GM21528 (cell line): ENCODE data around the gene PDE8A.
"Not testable (repeated sequence)": the region's sequence is repeated elsewhere in the genome, so short reads cannot be mapped to it uniquely, and the experiment has no call there.

Experiments
- ATAC-seq: cut with Tn5 transposase; IDR thresholded peaks from one replicate; pipeline ENCODE4 v1.9.1; 2021; ENCODE audit warnings: mild to moderate bottlenecking, moderate library complexity; ENCODE audit not compliant: unreplicated experiment, low FRiP score

PDE8A gene

DNA sequence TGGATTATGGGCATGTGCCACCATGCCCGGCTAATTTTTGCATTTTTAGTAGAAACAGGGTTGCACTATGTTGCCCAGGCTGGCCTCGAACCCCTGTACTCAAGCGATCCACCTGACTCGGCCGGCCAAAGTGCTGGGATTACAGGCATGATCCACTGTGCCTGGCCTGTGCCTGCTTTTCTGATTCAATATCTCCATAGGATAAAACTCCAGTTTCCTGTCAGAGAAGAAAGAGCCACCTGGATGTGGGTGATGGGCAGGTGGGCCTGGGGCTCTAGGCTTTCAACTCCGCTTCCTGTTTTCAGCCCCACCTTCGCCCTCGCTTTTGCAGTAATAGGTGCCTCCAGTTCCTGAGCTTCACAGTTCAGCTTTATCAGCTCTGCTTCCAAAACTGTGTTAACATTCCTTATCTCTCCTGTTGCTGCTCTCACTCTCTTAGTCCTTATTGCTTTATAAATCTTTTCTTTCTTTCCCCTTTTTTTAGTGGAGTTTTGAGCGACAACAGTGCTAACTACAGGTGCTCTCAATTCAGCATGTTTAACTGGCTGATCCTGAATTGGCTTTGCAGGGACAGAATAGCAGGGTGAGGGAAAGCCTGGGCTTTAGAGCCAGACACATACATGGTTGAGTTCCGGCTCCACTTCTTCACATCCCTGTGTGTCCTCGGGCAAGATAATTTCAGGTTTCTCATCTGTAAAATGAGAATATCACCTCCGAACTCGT is 21.1 kb upstream of the PDE8A start:
- ATAC-seq: no peak

DNA sequence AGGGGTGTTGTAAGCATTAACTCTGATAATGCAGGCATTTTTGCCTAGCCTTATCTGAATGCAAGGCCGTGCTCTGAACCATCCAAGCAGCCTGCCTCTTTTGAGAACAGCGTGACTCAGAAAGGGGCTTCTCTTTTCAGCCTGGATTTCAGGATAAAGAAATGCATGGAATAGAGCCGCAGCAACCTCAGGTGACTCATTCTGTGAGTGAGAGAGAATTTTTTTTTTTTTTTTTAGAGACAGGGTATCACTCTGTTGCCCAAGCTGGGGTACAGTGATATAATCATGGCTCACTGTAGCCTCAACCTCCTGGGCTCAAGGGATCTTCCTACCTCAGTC is 20.6 kb upstream of the PDE8A start:
- no peak for ATAC-seq

DNA sequence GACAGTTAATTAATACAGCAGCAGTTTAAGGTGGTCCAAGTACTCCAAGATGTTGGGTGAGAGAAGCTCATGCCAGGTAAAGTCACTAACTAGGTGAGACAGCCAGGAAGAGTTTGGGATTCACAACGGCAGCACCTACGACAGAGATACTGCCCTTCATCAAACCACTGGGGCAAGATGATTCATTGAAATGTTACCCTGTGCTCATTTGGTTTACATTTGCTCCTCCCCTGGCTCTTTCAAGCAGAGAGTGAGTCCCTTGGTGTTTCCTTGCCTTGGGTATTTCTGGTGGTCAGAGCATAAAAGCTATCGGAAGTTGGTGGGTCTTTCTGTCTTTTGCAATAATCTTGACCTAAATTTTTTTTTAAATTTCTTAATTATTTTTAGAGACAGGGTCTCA is 19.9 kb upstream of the PDE8A start:
- no peak for ATAC-seq

DNA sequence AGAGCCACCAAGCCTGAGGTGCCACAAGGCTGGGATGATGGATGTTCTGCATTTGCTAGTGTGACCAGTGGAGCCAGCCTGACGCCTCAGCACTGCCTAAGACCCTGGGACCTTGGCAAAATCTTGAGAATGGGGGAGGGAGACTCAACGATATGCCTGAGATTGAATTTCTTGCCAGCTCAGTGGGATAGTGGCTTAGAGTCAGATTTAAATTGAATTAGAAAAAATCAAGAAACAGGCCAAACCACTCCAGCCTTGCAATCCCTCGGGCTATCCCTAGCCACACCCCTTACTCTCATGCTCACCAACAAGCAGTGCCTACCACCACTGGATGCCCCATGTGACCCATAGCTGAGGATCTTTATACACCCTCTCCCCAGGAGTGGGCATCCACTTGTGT is 18.7 kb upstream of the PDE8A start:
- no peak for ATAC-seq

DNA sequence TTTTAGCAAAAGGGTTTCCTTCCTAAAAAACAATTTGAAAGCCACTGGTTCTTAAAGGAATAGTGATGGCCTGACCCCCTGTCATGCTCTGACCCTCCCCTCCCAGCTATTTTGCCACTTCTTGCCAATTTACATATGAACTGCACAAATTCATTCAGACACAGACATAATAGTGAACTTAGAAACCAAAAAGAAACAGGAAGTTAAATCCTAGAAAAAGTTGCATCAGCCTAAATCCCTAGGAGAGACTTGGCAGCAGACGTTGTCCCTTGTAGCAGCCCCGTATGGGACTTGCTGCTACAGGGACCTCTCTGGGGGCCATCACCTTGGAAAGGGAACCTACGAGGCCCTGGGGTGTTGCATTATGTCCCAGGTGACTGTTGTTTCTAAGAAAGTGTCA is 14.3 kb upstream of the PDE8A start:
- no peak for ATAC-seq

DNA sequence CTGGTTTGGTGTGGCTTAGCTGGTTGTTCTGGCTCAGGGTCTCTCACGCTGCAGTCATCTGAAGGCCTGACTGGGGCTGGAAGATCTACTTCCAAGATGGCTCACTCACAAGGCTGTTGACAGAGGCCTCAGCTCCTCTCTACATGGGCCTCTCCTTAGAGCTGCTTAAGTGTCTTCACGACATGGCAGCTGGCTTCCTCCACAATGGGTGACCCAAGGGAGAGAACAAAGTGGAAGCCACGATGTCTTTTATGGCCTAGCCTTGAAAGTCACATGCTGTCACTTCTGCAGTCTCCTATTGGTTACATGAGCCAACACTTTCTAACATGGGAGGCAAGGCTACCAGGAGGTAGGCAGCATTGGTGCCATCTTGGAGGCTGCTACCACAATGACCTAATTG is 13.4 kb upstream of the PDE8A start:
- ATAC-seq: no peak

DNA sequence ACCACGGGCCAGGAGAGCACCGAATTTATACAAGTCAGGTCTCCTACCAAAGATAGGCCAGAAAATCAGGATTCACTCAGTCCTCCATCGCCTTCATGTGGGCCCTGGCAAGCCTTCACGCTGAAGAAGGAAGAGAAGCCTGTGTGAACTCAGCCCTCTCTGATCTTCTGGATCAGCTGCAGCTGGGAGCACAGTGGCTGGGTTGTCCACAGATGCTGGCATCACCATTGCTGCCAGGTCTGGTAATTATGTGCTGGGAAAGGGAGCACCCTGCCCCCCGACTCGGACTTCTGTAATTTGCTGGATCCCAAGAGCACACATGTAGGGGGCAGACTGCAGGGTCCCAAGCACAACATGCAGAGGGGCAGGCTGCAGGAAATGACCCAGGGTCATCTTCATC is 12.4 kb upstream of the PDE8A start:
- no peak for ATAC-seq

DNA sequence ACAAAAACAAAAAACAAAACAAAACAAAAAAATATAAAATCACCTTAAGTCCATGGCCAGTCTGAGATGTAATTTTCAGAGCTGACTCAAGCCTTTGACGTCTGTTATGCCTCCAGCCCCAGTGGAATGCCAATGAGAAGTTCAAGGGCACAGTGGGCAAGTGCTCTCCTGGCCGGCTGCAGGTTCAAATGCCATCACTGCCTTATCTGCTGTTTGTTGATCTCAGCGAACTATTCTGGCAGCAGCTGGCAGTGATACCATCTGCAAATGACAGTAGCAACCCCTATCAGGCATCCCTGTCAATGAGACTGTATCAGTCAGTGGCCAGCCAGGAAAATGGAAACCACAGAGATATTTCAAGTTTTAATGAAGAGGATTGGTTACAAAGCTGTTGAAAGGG is 10.8 kb upstream of the PDE8A start:
- no peak for ATAC-seq

DNA sequence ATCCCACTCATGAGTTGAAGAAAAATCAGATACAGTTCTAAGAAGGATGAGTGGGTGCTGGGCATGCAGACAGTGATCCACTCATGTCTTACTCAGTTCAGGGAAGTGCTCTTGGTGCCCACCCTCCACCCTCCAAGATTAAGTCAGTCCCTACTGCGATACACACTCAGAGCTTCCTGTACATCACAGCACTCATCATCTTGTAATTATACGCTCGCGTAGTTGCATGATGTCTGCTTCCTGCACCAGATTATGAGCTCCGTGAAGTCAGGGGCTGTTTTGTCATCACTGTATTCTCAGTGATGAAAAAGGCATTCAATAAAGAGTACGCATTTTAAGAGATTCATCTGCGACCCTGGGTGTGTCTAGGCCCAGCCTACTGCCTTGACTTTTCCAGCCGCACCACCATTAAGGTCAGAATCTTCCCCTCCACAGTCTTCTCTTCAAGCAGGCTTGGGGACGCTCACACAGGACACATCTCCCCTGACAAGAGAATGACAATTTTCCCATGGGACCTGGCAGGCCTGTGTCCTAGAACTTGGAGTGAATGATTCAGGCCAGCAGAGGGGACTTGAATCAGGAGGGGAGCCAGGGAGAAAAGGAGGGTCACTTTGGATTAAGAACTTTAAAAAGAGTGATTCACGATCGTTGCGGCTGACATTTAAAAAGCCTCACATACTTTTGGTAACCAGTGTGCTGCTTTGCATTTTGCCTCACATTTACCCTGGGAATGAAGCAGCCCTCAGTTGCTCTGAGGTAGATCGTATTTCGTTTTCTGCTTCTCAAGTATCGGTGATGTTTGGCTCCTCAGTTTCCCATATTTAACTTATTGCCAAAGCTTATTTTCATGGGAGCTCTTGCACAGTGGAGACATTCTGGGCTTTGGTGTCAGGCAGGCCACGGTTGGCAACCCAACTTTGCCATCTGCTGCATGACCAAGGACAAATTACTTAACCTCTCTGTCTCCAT is 7.9 kb upstream of the PDE8A start:
- ATAC-seq: no peak

DNA sequence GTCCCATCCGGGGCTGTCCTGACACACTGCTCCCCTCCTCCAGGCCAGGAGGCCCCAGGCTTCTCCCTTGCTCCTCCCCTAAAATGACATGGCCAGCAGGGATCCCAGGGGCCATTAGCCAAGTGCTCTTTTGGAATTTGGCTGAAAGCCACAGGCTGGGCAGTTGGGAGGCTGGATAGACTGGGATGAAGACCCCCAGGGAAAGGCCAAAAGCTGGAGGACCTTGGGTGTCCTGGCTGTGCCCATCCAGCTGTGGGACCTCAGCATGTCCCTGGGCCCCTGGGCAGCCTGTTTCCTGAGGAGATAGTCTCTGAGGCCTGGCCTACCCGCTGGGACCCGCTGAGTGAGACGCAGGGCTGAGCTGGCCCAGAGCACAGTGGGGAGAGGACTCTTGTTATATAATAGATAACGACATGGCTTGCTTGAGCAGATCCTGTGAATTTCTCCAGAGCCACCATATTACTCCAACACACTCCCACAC is 5.7 kb upstream of the PDE8A start:
- ATAC-seq: no peak

DNA sequence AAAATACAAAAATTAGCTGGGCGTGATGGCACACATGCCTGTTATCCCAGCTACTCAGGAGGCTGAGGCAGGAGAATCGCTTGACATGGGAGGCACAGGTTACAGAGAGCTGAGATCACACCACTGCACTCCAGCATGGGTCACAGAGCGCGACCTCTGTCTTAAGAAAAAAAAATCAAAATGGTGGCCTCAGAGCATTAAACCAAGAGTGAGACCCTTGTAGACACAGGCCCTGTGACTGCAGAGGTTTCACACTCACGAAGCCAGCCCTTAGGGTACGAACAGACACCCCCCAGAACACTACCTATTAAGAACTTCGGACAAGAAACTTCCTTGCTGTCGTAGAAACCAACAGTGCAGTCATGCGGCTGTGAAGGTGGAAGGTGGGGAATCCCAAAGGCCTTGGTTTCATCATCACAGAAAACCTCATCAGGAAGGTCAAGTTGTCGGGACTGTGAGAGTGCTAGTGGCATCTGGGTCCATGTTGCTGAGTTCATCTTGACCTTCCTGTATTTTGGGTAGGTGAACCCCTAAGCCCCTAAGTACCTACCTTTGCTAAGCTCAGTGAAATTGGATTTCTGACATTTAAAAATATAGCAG is 4.8 kb upstream of the PDE8A start:
- no peak for ATAC-seq

DNA sequence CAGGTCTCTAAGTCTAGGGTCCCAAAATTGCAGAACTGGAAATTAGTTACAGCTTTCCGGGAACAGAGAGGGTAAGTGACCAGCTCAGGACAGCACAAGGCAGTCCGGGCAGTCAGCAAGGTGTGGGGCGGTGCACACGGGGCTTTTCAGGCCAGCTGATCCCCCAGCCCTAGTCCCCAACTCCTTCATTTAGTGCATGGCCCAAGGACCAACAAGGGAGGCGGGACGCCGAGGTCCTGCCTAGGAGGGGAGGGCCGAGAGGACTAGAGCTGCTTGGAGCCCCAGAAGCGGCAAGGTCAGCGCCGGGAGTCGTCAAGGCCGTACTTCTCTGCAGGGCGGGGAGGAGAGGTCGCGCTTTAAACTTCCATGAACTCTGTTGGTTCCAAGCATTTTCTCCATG is 2.0 kb upstream of the PDE8A start:
- no peak for ATAC-seq

DNA sequence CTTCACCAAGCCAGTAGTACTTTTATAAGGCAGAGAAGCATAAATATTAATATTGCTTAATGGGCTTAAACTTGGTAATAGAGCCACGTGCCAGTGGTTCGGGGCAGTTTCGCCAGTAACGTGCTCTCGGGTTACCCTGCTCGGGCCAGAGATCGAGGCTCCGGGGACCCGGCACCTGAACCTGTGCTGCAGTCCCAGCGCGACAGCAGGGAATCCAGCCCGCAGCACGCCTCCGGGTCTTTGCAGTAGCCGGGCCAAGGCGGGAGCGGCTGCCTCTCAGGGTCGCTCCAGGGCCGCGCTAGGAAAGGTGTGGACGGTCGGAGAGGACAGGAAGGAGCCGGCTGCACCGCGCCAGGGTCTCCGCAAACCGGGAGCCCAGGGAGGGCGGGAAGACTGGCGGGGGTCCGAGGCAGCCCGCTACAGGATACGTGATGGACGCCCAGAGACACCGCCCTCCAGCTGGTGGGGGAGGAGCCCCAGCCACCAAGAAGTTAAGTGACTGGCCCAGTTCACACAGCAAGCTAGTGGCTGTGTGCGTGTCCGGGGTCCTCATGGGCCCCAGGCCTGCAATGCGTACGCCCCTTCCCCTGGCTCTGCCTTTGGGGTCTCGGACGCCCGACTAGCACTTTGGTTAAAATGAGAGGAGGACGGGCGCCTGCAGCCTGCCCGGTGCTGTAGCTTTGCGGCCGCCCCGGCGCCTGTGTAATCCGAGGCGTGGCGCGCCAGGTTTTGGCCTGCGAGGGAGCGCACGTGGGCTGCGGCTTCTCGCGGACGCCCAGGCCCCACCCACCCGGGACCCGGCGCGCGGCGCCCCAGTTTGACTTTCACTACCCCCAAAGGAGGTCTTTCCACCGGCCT is 1.2 kb upstream of the PDE8A start:
- peak; percentile 62 for ATAC-seq

DNA sequence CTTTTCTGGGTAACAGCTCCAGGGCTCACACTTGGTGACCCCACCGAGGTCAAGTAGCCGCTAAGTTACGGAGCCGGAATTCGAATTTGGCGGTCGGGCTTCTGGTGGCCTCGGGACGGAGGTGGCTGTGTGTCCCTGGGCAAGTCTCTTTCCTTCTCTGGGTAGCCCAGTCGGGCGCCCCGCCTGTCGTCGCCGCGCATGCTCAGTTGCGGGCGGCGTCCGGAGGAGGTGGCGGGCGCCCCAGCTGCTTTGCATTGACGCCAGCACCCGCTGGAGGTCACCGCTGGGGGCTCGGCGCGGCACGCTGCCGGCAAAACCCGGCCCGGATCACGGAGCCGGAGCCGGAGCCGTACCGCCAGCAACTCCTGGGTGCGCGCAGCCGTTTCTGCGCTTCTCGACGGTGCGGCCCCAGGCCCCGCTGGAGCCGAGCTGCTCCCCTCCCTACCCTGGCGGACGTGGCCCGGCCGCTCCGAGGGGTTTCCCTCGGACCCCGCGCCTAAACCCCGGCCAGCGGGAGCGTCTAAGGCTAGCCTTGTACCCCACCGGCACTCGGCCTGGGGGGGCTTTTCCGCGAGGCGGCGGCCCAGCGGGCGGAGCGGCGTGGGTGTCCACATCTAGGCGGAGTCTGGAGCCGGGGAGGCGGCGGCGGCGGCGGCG is 474 bp upstream of the PDE8A start:
- peak; percentile 65 for ATAC-seq

DNA sequence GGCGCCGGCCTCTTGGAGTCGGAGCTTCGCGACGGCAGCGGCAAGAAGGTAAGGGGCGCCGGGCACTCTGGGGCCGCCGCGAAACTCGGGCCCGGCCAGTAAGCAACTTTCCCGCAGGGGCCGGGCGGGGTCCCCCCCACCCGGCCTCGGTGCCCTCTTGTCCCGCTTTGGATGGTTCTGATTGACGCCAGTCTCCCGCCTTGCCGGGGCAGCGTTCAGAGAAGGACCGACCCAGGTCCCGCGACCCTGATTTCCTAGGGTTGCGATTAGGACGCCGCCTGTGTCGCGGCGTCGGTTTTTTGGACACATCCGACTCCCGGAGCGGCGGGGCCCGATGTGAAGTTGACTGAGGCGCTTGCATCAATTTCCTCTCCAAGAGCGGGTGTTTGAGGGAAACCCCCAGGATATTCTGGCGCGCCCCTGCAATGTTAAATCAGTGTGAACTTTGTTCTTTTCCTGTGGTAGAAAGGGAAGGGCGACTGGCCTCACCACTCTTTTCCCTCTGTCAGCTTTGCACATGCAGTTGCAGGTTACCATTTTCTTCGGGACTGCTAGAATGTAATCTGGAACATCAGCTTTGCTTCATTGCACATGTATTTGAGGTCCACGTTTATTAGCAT is 755 bp downstream of the PDE8A start:
- ATAC-seq: peak; percentile 0

DNA sequence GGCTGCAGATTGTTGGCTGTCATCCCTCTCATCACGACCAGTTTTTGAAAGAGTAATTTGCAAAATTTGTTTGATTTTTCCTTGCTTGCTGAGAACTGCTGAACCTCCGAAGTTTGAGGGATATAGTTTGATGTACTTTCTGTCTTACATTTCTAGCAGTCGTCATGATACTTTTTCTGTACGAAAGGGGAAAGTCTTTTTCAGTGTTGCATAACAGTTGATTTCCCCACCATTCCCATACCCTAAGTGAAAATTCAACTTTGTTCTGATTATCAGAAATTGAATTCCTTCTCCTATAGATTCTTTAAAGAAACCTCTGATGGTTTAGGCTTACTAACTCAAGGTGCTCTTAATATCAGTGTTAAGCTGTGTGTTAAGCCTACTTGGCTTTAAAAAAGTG is 1.6 kb downstream of the PDE8A start:
- no peak for ATAC-seq

DNA sequence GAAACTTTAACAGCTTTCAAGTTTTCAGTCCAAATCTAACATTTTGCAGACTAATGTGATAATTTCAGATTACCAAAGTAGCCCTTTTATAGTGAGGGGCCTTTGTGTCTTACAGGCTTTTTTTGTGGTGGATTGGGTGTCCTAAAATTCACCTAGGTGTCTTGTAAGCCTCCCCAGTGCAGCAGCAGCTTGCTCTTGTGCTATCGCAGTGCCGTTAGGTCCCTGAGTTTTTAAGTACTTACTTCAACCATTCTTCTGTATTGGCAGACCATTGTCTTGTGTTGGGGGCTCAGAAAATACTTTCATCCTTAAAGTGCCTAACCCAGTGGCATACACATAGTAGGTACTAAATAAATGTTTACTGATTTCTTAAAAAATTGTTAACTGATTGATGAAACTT is 2.1 kb downstream of the PDE8A start:
- ATAC-seq: no peak

DNA sequence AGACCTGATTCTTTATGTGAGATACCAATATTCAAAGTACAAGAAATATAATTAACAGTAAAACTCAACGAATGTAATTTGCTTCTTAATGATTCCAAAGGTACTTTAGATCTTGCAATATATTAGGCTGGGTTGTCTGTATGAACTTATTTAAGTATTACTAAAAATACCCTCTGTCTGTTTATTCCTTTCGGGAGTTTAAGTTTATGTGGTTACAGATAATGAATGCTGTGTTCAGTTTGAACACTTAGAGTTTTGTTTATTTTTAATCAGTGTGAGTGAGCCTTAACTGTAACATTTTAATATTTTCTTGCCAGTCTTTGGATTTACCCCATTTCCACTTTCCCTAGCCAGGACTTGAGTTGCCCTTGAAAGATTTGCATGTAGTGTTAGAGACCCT is 3.5 kb downstream of the PDE8A start:
- no peak for ATAC-seq

DNA sequence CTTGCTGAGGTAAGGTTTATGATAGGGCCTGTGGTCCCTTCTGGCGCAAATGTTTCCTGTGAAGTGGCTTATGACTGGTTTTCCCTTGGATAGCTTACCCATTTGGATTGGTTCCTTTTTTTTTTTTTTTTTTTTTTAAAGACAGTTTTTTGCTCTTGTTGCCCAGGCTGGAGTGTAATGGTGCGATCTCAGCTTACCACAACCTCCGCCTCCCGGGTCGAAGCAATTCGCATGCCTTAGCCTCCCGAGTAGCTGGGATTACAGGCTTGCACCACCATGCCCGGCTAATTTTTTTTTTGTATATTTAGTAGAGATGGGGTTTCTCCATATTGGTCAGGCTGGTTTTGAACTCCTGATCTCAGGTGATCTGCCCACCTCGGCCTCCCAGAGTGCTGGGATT is 5.7 kb downstream of the PDE8A start:
- not testable (repeated sequence) for ATAC-seq
